GM21390 (cell line): ENCODE results near the gene LRCH1.

Experiments used
- ATAC-seq: cut with Tn5 transposase; IDR thresholded peaks from one replicate; pipeline ENCODE4 v1.9.1; 2021; ENCODE audit not compliant: unreplicated experiment

LRCH1 gene

DNA sequence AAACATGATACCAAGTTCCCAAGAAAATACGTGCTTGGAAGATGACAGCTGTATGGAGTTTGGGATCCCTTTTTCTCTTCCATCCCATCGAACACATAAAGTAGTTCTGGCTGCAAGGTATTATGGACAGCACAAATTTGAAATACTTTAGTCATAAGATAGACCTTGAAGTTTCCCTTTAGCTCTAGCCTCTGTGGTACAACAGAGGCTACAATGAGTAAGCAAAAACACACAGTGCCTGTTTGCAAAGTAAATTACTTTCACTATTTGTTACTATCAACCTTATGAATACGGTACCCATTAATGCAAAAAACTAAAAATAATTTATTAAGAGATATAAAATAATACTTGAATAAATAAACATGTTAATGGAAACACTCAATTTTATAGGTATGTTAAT is 21.0 kb upstream of the LRCH1 start:
- no peak for ATAC-seq

DNA sequence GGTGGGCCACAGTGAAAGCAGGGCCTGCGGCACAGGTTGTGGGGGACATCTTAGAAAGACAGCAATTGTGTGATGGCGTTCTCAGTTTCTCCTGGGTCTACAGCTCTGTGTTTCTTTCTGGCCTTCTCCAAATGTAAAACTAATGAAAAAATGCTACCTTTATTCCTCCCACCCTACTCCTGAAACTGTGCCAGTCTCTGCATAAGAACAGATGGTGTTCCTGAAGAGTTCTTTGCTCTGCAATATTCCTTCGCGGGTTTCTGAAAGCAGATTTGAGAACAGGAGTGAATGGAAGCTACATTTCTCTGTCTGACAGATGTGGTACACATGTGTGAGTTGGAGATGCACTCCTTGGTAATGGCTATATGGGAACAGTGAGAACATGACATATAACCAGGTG is 18.0 kb upstream of the LRCH1 start:
- ATAC-seq, result no peak

DNA sequence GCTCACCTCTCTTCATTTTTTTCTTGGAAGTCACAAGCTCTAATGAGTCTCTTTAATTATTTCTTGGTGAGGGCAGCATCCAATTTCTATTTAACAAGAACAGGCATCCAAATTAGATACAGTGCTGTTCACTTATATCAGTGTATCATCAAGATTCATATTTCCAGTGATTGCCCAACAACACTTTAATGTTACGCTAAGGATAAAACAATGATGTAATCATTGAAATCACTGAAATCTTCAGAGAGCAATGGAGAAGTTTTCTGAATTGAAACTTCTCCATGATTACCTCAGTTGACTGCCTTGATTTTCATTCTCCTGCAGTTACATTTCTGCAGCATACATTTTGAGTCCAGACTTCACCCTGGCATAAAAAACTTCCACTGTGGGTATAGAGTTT is 17.1 kb upstream of the LRCH1 start:
- ATAC-seq, result no peak

DNA sequence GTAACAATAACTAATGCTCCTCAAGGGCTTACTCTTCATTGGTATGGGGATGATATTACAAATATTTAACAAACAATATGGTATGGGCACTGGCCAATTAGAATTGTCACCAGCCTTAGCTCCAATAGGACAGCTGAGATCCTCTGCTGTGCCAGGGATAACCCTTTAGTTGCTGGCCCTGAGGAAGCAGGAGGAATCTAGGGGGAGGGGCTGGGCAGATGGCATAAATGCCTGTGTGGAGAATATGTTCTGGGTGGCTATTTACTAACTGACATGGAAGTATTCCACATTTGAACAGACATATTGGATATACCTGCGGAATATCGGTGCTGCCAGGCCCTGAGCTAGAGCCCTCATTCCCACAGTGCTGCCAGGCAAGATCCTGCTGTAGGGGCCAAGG is 16.6 kb upstream of the LRCH1 start:
- no peak for ATAC-seq

DNA sequence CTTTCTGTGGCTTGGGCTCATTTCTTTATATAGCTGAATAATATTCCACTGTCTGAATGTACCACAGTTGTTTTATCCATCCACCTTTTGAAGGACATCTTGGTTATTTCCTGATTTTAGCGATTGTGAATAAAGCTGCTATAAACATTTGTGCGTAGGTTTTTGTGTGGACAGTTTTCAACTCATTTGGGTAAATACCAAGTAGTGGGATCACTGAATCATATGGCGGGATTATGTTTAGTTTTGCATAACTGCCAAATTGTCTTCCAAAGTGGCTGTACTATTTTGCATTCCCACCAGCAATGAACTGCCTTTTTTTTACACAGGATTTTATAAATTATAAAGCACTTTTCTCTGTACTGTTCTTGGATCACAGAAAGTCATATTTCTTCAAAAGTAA is 13.7 kb upstream of the LRCH1 start:
- ATAC-seq, result no peak

DNA sequence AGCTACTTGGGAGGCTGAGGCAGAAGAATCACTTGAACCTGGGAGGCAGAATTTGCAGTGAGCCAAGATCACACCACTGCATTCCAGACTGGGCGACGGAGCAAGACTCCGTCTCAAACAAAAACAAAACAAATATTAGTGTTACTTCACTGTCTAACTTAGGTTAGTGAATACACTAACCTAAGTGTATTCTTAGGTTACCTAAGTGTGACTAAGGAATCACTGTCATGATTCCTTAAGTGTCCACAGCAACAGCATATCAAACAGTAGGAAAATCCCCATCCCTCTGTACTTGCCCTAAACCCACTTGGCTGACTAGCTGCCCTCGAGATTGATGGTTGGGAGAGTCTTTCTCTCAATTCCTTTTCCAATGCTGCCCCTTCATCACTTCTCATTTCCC is 11.8 kb upstream of the LRCH1 start:
- no peak for ATAC-seq

DNA sequence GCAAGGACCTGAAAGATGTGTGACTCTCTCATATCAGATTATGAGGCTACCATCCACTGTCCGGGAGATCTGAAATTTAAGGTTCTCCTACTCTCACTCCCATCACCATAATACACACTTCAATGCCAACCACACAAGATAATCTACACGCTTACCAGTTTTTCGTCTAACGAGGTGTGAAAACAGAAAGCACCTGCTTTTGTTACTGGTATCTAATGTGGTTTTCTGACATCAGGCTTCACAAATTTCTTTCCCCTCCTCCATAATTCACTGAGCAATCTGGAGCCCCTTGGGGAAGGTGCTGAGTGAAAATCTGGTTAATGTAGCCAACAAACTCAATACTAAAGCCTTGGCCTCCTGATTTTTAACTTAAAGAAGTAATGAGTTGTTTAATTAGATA is 10.1 kb upstream of the LRCH1 start:
- peak; percentile 59 for ATAC-seq

DNA sequence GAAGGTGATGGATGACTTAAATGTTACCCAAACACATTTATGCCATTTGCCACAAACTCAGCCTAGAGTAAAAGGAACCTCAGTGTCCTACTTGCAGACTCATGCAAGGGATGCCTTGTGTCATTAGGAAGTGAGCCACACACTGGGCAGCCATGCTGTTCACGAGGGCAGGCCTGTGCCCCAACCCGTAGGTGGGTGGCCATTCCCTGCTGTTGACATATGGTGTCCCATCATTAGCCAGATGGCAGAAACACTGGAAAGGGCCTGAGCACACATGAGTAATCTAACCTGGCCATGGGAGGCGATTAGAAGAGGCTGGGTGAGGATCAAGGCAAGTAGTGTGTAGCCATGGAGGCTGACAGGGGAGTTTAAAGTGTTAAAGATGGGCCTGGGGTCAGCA is 9.7 kb upstream of the LRCH1 start:
- no peak for ATAC-seq

DNA sequence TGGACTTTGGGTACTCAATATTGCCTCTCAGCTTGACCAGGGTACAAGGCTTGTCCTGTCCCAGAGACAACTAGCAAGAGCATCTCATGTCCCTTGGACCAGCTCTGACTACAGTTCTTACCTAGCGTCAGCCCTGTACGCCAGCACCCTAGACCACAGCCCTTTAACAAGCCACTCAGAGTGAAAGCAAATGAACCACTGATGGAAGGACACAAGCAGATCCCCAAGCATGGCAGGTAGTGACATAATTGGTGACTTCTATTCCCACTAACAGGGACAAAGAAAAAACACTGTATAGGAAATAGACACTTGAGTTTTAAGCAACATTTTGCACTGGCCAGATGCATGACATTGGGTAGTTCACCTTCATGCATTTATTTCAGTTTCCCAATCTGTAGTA is 8.8 kb upstream of the LRCH1 start:
- ATAC-seq, result peak; percentile 78

DNA sequence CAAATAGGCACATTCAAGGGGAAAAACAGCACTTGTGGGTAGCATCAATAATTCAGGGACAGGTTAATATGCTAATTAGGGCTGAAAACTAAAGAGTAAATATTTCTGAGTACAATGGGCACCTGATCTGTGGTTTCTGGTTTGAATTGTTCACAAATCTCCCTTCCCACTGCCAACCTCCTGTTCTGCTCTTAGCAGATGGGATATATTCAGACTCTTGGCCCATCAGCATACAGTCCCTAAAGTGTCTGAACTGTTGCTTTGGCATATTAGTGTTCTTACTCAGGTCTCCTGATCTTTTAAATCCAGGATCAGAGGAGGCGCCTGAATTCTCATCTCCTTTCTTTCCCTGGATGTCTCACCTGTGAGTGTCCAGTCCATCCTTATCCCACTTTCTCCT is 8.2 kb upstream of the LRCH1 start:
- ATAC-seq, result no peak

DNA sequence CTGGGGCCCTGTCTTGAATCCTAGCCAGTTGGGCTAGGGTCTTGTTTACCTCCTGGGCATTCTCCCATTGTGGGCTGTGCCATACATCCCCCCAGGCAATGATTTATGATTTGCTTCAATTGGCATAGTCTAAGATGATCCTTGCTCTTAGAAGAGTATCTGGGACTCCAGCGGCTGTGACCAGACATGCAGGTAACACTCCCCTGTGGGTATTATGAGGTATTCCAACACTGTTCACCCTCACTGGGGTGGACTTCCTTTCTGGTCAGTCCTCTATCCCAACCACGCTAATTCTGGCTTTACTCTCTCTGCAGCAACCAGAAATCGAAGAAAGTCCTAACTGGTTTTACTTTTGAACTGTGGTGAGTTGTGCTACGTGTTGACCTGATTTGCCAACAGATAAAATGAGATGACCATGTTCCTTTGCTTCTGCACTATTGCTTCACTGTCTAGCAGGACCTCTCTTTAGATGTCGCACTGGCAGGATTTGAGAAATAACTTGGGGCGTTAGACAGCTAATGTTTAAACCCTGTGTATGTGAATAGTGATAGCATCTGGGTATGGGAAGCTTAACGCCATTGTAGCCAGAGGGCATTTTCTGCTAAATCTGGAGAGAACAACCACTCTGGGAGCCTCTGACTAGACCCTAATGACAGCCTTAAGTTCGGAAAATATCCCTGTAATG is 6.7 kb upstream of the LRCH1 start:
- no peak for ATAC-seq

DNA sequence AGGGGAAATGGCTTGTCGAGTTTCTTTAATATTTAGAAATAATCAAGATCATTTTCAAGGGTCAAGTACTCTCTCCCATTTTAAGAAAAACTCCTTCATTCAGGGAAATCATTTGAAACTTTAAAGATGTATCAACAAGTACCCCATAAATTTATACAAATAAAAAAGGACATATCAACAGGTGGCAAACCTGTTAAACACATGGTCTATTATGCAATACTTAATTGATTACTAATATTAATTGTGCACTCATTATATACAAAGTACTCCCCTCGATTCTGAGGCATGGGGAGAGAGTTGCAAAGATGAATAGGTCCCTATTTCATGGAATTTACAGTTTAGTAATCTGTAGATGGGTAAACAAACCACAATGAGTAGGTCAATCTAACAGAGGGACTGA is 2.1 kb upstream of the LRCH1 start:
- no peak for ATAC-seq

DNA sequence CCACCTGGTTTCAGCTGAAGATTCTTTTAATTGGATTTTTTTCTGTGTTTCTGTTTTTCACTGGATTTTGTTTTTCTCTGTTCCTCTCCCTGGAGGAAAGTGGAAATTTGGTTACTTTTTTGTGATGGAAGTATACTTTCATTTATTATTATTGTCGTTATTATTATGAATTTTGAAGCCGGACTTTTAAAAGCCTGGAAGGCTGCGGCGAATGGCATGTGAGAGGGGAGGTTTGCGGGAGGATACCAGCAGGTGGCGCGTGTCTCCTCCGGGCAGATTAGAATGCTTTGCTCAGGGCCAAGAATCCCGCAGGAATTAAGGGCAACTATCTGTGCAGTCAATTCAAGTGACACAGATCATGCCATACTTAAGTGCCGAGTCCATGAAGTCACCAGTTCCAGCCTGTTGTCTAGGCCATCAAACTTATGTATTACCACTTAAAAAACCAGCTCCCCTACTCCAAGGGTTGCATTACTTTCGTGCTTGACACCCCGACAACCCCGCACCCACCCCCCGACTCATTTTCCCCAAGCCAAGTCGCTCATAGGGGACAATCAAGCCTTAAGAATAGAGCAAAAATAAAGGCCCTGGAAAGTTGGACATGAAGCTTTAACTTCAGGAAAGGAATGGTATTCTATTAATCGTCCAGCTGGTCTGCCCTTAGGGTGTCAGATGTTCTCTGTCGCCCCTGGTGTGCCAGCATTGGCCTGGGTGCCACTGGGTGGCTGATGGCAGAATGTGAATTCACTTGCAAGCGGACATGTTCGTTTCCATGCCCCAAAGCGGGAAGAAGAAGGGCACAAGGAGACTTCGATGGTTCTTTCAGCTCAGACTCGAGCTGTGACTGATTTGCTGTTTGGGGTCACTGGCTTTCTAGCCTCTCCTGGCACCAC is 1.3 kb upstream of the LRCH1 start:
- no peak for ATAC-seq

DNA sequence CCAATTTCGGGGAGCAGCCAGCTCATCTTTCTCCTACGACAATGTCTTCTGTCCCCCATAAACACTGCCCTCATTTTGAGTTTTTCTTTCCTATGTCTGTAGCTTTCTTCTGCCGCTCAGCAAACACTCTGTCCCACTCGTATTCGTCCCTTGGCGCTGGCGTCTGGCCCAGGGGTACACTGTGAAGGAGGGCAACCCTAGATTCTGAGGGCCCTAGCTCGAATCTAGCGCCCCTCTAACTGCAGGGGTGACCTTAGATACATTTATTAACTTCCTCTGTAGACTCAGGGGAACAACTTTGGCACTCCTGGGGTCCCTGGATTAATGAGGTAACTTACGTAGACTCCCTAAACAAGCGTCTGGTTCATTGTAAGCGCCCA is 677 bp upstream of the LRCH1 start:
- no peak for ATAC-seq

DNA sequence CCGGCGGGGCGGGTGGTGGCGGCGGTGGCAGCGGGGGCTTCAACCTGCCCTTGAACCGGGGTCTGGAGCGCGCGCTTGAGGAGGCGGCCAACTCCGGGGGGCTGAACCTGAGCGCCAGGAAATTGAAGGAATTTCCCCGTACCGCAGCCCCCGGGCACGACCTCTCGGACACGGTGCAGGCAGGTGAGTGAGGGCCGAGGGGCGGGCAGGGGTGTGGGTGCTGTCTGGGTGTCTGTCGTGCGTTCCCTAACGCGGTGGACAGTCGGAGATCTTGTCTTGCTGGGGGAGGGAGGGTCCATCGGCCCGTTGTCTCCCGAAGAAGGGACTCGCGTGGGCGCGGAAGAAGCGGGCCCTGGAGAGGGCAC is 533 bp downstream of the LRCH1 start:
- peak; percentile 9 for ATAC-seq

DNA sequence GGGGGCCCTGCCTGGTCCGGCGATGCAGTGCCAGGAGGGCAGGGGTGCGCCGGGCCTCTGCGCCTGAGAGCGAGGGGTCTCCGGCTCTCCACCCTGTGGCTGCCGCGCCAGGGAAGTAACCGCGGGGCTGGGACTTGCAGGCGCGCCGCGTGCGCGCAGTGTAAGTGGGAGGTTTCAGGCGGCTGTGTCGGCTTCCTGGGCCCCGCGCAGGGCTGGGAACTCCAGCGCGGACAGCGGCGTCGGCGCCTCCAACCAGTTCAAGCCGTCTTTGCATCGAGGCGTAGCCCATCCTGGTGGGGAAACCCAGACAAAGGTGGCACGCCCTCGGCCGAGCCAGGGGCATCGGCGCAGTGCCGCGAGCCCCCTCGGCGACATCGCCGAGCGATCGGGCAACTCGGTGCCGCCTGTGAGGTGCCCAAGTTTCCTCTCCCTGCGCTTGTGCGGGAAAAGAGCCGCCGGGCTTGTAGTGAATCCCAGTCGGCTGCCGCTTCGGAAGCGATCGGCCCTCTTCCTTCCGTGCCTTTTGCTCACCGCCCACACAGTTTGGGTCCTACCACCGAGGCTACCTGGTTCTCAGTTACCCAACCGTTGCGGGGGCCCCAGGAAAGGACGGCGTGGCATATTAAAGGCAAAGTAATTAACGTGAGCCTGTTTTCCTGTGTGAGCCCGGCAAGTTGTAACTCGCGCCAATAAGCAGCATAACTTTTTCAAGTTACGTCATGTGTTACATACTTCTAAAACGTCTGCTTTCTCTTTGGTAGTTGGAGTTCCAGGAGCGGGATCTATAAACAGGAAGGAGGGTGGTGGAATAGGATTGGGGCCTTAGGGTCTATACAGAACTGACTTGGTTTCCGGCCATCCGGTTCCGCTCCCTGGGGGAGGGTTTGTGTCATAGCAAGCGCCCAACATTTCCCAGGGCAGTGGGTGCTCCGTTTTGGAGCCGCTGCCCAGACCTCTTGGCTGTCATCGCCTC is 1.2 kb downstream of the LRCH1 start:
- peak; percentile 42 for ATAC-seq

DNA sequence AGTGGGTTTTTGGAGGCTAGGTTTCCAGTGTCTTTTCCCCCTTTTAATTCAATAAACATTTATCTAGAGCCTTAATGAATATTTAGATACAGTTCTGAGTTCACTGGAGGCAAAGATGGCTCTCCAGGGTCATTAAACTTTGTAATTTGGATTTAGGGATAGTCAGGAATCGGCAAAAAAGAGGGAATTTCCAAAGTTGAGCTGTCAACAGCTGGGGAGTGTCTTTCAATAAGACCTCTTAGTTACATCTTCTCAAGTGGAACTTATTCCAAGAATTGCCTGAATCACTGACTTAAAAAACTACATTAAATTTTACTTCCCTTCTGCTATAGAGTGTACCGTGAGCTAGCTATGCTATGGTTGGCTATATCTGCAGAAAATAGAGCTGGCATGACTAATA is 2.0 kb downstream of the LRCH1 start:
- ATAC-seq, result no peak

DNA sequence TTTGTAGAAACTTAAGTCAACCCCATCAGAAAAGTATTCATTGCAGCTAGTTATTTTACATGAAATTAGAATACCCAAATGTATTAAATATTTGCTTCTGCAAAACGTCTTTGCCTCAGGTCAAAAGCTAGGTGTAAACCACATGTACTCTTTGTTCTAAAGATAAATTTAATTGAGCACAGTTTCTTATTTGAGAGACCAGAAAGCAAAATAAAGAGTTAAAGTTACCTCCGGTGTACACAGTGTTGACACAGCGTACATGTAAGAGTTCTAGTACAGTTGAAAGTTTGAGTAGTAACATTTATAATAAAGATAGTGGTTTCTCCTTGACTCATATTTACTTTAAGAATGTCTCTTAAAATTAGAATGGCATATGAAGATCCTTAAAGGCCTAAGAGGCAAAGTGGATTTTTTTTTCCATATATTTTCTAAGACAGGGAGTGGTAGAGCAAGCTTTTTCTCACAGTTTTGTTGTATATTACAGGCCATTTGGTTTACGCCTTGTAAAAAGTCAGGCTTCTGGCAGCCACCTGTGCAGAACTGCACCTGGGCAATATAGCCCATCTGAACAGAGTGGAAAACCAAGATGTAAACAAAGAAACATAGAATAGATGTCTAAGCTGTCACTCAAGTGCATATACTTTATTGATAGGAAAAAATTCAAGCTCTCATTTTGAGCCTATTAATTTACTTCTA is 2.9 kb downstream of the LRCH1 start:
- ATAC-seq, result no peak

DNA sequence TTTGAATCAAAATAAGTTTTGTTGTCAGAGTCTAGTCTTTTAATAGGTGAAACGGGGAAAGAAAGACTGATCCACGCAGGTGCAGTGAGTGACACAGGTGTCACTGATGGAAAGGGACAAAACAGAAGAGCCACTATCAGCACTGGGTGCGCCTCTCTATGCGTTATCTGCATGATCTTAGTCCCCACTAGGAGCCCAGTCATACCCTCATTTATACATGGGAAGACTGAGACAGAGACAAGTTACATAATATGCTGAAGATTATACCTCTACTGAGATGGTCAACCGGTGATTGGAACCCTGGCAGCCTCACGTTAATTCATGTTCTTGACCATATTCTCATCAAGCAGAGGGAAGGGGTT is 3.4 kb downstream of the LRCH1 start:
- ATAC-seq, result no peak

DNA sequence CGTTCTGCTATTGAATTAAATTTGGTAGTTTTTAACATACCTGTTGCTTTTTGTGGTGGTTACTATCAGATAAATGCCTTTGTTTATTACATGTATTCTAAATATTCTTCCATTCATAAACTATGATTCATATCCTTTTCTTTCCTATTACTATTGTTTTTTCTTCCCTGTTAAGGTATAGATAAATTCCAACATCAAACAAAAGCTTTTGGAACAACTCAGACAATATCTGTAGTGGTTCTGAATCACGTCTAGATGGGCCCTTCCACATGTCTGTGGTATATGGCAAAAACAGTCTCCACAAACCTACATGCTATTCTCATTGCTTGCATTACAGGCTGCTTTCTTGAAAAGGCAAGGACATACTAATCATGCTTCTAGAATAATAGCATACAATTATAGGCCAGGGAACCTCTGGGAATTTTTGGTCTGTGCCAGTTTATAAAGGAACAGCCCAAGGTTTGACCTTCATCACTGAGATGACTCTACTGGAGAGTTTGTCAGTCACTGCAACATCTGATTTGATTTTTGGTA is 6.4 kb downstream of the LRCH1 start:
- no peak for ATAC-seq

DNA sequence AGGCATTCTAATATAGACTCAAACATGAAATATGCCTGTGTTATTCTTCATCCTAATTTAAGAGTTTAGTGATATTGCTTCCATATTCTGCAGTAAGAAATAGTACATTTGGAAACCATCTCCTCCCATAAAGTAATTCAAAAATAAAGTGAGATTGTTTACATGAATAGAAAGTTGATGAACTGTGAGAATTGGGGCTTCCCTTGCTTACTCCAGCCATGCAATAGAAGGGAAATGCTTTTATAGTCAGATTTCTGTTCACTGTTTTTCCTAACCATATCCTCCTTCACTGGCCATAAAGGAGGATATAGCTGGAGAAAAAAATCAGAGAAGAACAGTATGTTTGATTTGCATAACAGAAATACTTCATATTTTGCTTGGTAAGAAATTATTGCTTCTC is 7.8 kb downstream of the LRCH1 start:
- ATAC-seq, result no peak
